Memory B cell (primary cell): ENCODE measurements around the gene PDYN.

Experiments used
- ATAC-seq: fragments of 150-1000 bp; cut with Tn5 transposase; 2 replicates; pipeline ENCODE4 v1.10.0; 2021; ENCODE audit warnings: low read depth, mild to moderate bottlenecking, moderate library complexity
- DNase-seq, 2 donors: peaks; one replicate each; pipeline ENCODE4 v3.0.0; 2022; ENCODE audit warnings: low spot score in 2 of 2
- H3K27ac Mint-ChIP-seq: one replicate; pipeline ENCODE4 v1.8.0; 2022; ENCODE audit warnings: mild to moderate bottlenecking, moderate library complexity, mixed read lengths
- H3K27me3 Mint-ChIP-seq: one replicate; pipeline ENCODE4 v1.8.0; 2022; ENCODE audit warnings: mixed read lengths
- H3K36me3 Mint-ChIP-seq: one replicate; pipeline ENCODE4 v1.8.0; 2022; ENCODE audit warnings: mild to moderate bottlenecking, mixed read lengths
- H3K4me1 Mint-ChIP-seq: one replicate; pipeline ENCODE4 v1.8.0; 2022; ENCODE audit warnings: mixed read lengths
- H3K4me3 Mint-ChIP-seq: one replicate; pipeline ENCODE4 v1.8.0; 2022; ENCODE audit warnings: mild to moderate bottlenecking, moderate library complexity, mixed read lengths
- H3K9me3 Mint-ChIP-seq: one replicate; pipeline ENCODE4 v1.8.0; 2022; ENCODE audit warnings: mixed read lengths

PDYN gene

DNA sequence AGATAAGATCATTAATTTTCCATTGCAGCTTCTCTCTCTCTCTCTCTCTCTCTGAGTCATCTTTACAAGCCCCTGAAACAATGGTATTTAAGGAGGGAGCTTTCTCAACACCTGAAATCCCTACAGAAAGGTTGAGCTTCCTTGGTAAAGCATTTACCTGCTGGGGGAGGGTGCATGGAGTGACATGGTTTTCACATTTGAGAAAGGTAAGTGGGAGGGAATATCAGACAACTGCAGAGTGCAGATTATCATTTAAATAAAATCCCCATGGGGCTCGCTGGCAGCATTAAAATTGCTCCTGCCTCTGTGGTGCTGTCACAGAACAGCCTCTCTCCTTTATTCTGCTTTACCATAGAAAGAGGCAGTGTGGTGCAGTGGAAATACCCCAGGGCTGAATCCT, 10.3 kb upstream of the PDYN start:
- H3K4me1 Mint-ChIP-seq, result no peaks in the 10 kb centered on the region
- ATAC-seq (no peak), DNase-seq (no peak)
- peaks cover 7% of the 10 kb centered on the region for H3K27me3 Mint-ChIP-seq
- H3K9me3 Mint-ChIP-seq, result no peaks in the 10 kb centered on the region
- no peak overlapping the region for H3K27ac Mint-ChIP-seq
- no peak overlapping the region for H3K4me3 Mint-ChIP-seq
- no peaks in the 10 kb centered on the region for H3K36me3 Mint-ChIP-seq

- ATAC-seq (no peak), DNase-seq (no peak)
- Mint-ChIP-seq H3K36me3 (no peaks in the 10 kb centered on the region), H3K27ac (no peak overlapping the region), H3K9me3 (no peaks in the 10 kb centered on the region), H3K4me3 (no peak overlapping the region), H3K4me1 (no peaks in the 10 kb centered on the region), H3K27me3 (peaks cover 15% of the 10 kb centered on the region)
Measured at GRCh38 chr20:2002365-2002764, 8.5 kb upstream of the PDYN start.

DNA sequence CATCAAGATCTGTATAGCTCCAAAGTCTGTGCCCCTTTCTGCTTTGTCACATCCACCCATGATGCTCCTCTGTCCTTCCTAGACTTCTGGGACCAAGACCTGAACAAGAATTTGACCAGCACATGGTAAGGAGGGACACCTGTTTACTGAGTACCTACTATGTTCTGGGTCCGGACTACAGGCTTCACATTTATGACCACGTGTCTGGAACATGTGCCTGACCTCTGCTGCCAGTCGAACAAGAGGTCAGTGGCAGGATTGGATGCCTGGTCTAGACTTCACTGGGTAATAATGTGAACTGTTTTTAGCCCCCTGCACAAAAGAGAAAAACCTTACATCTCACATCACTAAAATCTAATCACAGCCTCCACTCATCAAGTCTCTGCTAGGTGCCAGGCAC, 7.3 kb upstream of the PDYN start:
- Mint-ChIP-seq H3K36me3 (no peaks in the 10 kb centered on the region), H3K9me3 (no peaks in the 10 kb centered on the region), H3K27me3 (peaks cover 21% of the 10 kb centered on the region), H3K27ac (no peak overlapping the region), H3K4me3 (no peak overlapping the region), H3K4me1 (no peaks in the 10 kb centered on the region)
- ATAC-seq (no peak), DNase-seq (no peak)

DNA sequence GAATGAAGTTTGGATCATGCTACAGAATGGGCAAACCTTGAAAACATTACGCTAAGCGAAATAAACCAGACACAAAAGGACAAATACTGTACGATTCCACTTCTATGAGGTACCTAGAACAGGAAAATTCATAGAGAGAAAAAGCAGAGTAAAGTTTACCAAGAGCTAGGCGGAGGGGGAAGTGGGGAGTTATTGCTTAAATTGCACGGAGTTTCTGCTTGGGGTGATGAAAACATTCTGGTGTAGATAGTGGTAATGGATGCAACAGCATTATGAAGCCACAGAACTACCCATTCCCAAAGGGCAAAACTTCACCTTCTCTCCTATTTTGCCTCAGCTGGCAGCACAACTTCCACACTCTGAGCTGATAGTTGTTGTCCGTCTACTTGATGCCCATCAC, 6.4 kb upstream of the PDYN start:
- Mint-ChIP-seq H3K36me3 (no peaks in the 10 kb centered on the region), H3K4me3 (no peak overlapping the region), H3K4me1 (no peaks in the 10 kb centered on the region), H3K9me3 (no peaks in the 10 kb centered on the region), H3K27me3 (peaks cover 23% of the 10 kb centered on the region), H3K27ac (no peak overlapping the region)
- DNase-seq (no peak), ATAC-seq (no peak)

DNA sequence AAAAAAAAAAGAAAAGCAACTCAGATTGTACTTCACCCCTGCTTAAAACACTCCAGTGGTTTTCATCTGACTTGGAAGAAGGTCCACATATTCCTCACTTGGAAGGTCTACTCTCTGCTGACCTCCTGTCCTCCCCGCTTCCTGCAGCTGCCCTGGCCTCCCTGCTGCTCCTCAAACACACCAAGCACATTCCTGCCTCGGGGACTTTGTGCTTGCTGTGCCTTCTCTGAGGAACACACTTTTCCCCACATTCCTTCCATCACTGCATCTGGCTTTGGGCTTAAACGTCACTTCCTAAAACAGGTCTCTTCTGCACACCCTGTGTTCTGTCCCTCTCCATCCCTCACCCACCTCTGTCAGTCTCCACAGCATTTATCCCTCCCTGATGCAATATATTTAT, 4.9 kb upstream of the PDYN start:
- H3K4me3 Mint-ChIP-seq, result no peak overlapping the region
- H3K36me3 Mint-ChIP-seq, result no peaks in the 10 kb centered on the region
- peaks cover 3% of the 10 kb centered on the region for H3K4me1 Mint-ChIP-seq
- H3K27me3 Mint-ChIP-seq, result peaks cover 27% of the 10 kb centered on the region
- no peaks in the 10 kb centered on the region for H3K9me3 Mint-ChIP-seq
- ATAC-seq (no peak), DNase-seq (no peak)
- no peak overlapping the region for H3K27ac Mint-ChIP-seq

DNA sequence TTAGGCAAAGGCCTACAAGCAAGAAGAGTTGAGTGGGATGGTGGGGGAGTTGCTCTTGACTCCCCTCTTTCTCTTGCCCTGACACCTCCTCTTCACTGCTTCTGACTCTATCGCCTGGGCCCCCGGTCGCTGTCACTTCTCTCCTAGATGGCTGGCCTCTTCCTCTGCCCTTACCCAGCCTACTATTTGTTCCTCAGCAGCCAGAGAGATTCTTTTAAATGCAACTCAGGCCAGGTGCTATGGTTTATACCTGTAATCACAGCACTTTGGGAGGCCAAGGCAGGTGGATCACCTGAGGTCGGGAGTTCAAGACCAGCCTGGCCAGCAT, 4.3 kb upstream of the PDYN start:
- H3K27me3 Mint-ChIP-seq, result peaks cover 27% of the 10 kb centered on the region
- no peak overlapping the region for H3K4me3 Mint-ChIP-seq
- H3K9me3 Mint-ChIP-seq, result no peaks in the 10 kb centered on the region
- ATAC-seq, result no peak
- no peak overlapping the region for H3K27ac Mint-ChIP-seq
- H3K4me1 Mint-ChIP-seq, result peaks cover 3% of the 10 kb centered on the region
- no peaks in the 10 kb centered on the region for H3K36me3 Mint-ChIP-seq
- DNase-seq, result no peak

DNA sequence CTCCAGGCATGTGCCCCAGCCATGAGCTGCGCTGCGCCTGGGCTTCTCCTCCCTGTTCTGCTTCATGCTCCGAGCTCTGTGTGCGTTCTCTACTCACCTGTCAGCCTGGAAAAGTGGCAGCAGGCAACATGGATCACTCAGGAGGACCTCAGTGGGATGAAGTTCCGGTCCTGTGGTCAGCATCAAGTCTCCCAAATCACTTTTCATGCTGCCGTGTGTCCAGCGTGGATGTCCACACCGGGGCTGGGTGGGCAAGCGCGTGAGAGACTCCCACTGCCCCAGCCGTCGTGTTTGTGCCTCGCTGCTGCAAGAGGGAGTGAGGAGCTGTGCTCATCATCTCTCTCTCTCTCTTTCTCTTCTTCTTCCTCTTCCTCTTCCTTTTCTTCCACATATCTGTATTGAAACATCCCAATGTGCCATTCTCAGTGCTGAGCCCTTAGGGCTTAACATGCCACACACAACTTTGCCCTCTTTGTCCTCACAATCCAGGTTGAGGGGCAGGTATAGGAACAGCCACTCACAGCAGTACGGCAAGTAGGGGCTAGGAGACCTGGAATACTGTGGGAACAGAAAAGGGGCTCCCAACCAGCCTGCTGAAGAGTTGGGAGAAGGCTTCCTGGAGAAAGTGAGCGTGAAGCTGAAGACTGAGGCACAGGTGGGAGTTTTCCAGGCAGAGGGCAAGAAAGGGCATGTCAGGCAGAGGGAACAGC, 3.8 kb upstream of the PDYN start:
- H3K4me3 Mint-ChIP-seq, result no peak overlapping the region
- H3K4me1 Mint-ChIP-seq, result peaks cover 3% of the 10 kb centered on the region
- peaks cover 27% of the 10 kb centered on the region for H3K27me3 Mint-ChIP-seq
- H3K9me3 Mint-ChIP-seq, result no peaks in the 10 kb centered on the region
- no peak overlapping the region for H3K27ac Mint-ChIP-seq
- no peak for ATAC-seq
- no peaks in the 10 kb centered on the region for H3K36me3 Mint-ChIP-seq
- DNase-seq, result no peak

GRCh38 chr20:1995531-1996310, 1.9 kb upstream of the PDYN start:
- Mint-ChIP-seq H3K27me3 (peaks cover 32% of the 10 kb centered on the region), H3K9me3 (no peaks in the 10 kb centered on the region), H3K36me3 (no peaks in the 10 kb centered on the region), H3K4me3 (no peak overlapping the region), H3K27ac (no peak overlapping the region), H3K4me1 (peaks cover 3% of the 10 kb centered on the region)
- ATAC-seq (no peak), DNase-seq (no peak)

DNA sequence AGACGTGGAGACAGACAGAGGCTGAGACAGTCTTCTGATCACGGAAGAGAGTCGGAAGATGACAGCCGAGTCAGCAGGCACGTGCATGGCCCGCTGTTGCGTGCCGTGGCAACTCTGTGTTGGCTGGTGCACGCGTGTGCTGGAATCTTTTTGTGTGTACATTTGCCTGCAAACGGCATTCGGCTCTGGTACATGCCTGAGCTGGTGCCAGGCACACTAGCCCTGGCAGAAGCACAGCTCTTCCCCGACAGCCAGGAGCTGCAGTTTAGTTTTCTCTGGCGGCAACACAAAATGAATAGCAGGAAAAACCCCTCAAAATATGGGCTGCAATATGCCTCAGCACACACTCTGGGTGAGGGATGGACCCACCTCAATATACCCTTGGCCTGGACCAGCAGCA, 769 bp upstream of the PDYN start:
- ATAC-seq (no peak), DNase-seq (no peak)
- Mint-ChIP-seq H3K4me3 (no peak overlapping the region), H3K4me1 (peaks cover 3% of the 10 kb centered on the region), H3K27me3 (peaks cover 36% of the 10 kb centered on the region), H3K36me3 (no peaks in the 10 kb centered on the region), H3K27ac (no peak overlapping the region), H3K9me3 (no peaks in the 10 kb centered on the region)

DNA sequence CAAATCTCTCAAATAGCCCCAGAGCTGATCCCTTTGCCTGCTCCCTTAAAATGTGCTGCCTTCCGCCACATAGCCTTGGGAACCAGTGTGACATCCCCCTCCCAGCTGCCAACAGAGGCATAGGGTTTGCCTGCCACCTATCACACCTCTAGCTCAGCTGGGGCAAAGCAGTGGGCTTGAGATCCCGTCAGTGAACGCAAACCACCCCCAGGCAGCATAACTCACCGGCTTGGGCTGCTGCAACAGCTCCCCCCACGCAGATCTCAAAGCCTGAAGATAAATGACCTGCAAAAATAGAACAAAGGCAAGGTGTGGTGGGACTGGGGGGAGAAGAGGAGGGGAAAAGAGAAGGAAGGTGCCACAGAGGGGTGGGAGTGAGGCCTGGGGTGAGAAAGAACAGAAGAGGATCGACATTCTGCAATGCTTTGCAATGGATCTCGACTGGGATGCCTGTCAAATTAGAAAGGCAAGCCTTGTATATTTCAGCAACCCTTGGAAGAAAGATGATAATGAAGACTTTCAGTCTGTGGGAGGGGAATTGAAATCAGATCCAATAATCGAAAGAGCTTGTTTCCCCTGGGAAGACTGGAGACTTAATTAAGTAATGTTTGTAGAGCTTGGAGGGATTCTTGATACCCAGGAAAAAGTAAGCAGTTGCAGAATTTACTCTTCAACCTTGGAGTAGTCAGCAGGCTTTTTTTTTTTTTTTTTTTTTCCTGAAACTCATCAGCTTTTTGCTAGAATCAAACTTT, 1.3 kb downstream of the PDYN start:
- ATAC-seq (no peak), DNase-seq (no peak)
- Mint-ChIP-seq H3K36me3 (no peaks in the 10 kb centered on the region), H3K9me3 (no peaks in the 10 kb centered on the region), H3K27me3 (peaks cover 28% of the 10 kb centered on the region), H3K4me1 (peaks cover 3% of the 10 kb centered on the region), H3K27ac (no peak overlapping the region), H3K4me3 (no peak overlapping the region)

DNA sequence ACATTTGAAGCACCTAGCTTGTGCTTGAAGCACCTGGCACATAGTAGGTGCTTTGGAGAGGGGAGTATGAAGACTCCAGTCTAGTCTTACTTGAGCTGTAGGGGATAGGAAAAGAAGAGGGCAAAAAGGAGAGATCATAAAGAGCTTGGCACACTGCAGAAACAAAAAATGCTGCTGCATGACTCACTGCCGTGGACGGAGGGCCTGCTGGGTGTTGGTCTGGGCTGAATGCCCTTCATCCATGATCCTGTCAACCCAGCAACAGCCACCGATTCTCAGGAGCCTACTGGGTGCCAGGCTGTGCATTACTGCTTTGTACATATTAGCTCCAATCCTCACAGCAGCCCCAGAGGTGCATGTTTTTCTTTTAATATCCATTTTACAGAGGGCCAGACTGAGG, 6.0 kb downstream of the PDYN start:
- DNase-seq (no peak), ATAC-seq (no peak)
- Mint-ChIP-seq H3K27ac (no peak overlapping the region), H3K4me1 (no peaks in the 10 kb centered on the region), H3K9me3 (no peaks in the 10 kb centered on the region), H3K36me3 (no peaks in the 10 kb centered on the region), H3K4me3 (no peak overlapping the region), H3K27me3 (peaks cover 25% of the 10 kb centered on the region)

GRCh38 chr20:1983301-1983700, 10.6 kb downstream of the PDYN start:
- Mint-ChIP-seq H3K4me3 (no peak overlapping the region), H3K36me3 (no peaks in the 10 kb centered on the region), H3K9me3 (no peaks in the 10 kb centered on the region), H3K4me1 (no peaks in the 10 kb centered on the region), H3K27me3 (peaks cover 15% of the 10 kb centered on the region), H3K27ac (no peak overlapping the region)
- ATAC-seq, result no peak
- DNase-seq, result no peak

DNA sequence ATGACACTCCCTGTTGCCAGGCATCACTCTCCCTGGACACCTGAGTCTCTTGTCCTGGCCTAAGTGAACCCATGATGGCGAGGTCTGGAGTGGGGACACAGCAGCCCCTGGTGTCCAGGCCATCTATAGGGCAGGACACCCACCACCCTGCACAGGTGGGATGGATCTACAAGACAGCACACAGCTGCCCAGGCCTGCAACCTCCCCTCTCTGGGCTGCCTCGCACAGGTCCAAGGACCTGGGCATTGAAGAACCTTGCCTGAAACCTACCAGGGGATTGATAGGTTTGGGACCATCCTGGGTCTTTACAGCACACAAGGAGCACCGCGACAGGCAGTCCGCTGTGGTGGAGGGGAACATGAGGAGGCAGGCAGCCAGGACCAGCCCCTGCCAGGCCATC, 11.2 kb downstream of the PDYN start:
- DNase-seq (no peak), ATAC-seq (no peak)
- Mint-ChIP-seq H3K9me3 (no peaks in the 10 kb centered on the region), H3K36me3 (no peaks in the 10 kb centered on the region), H3K27ac (no peak overlapping the region), H3K4me3 (no peak overlapping the region), H3K4me1 (no peaks in the 10 kb centered on the region), H3K27me3 (peaks cover 18% of the 10 kb centered on the region)

GRCh38 chr20:1979106-1979778, 14.6 kb downstream of the PDYN start:
- Mint-ChIP-seq H3K36me3 (no peaks in the 10 kb centered on the region), H3K27me3 (peaks cover 11% of the 10 kb centered on the region), H3K9me3 (no peaks in the 10 kb centered on the region), H3K27ac (no peak overlapping the region), H3K4me1 (peaks cover 4% of the 10 kb centered on the region), H3K4me3 (no peak overlapping the region)
- ATAC-seq (no peak), DNase-seq (no peak)
